ENCODE measurements around the gene PID1.
"Not testable (repeated sequence)": the region's sequence is repeated elsewhere in the genome, so short reads cannot be mapped to it uniquely, and the experiment has no call there.

GRCh38 chr2:229076886-229077285, 194.2 kb downstream of the PID1 start:
- TF ChIP-seq POLR2A, CTCF (IDR thresholded peaks at IDR 0.05): not testable (repeated sequence)

Data from lower leg skin (tissue), 3 donors.